ENCODE data around the gene RPL22. TPM values are rescaled to one million over a fixed set of nuclear protein-coding genes. Genes with fewer than 3 reads are reported as not detected.

Gene RPL22
- total and polyA plus RNA-seq, 2 of the 13 experiments (the other 11 are each of a cell fraction or from before 2014, with no cell fraction given): 214 to 545 TPM

- TF ChIP-seq KDM4B (CRISPR knock-in tag; IDR thresholded peaks at IDR 0.05) (peak; percentile 35; the same call in 1 of the 2 replicates), NFE2 (CRISPR knock-in tag; IDR thresholded peaks at IDR 0.05) (no peak), HOXA3 (CRISPR knock-in tag; IDR thresholded peaks at IDR 0.05) (peak; percentile 72), ASH2L (IDR thresholded peaks at IDR 0.05; ENCODE audit: insufficient read length, low read depth, low read length) (no peak), TGIF2 (CRISPR knock-in tag; IDR thresholded peaks at IDR 0.05) (peak; percentile 58; the same call in 1 of the 2 replicates), ZNF101 (CRISPR knock-in tag; IDR thresholded peaks at IDR 0.05; ENCODE audit: borderline replicate concordance, low read depth) (peak; percentile 63; the same call in 1 of the 2 replicates), ZC3H4 (CRISPR knock-in tag; IDR thresholded peaks at IDR 0.05; ENCODE audit: borderline replicate concordance) (no peak), ZSCAN12 (CRISPR knock-in tag; IDR thresholded peaks at IDR 0.05) (peak; percentile 70; the same call in 1 of the 2 replicates), ZZZ3 (CRISPR knock-in tag; IDR thresholded peaks at IDR 0.05; ENCODE audit: borderline replicate concordance) (peak; percentile 60; the same call in 1 of the 2 replicates), ZNF367 (CRISPR knock-in tag; IDR thresholded peaks at IDR 0.05; ENCODE audit: borderline replicate concordance) (peak; percentile 40; the same call in 1 of the 2 replicates), PHF21A (CRISPR knock-in tag; IDR thresholded peaks at IDR 0.05) (peak; percentile 73), NR2F2 (IDR thresholded peaks at IDR 0.05; ENCODE audit: borderline replicate concordance, low read depth) (no peak; the same call in 1 of the 2 replicates), ZNF776 (CRISPR knock-in tag; IDR thresholded peaks at IDR 0.05) (peak; percentile 86), SUZ12 (IDR thresholded peaks at IDR 0.05; ENCODE audit: low read depth, low read length) (no peak), PRDM10 (CRISPR knock-in tag; IDR thresholded peaks at IDR 0.05; ENCODE audit: low read depth) (peak; percentile 82; the same call in 1 of the 2 replicates), ZNF264 (CRISPR knock-in tag; IDR thresholded peaks at IDR 0.05) (0 out of 2 replicates have a peak, but pooled peaks have one; percentile 54), IKZF4 (CRISPR knock-in tag; IDR thresholded peaks at IDR 0.05; ENCODE audit: borderline replicate concordance, low read depth, not compliant biosample characterization) (peak; percentile 68), ZNF816 (CRISPR knock-in tag; IDR thresholded peaks at IDR 0.05; ENCODE audit: borderline replicate concordance) (no peak), MED13 (CRISPR knock-in tag; IDR thresholded peaks at IDR 0.05) (no peak; the same call in 1 of the 2 replicates), ZNF605 (CRISPR knock-in tag; IDR thresholded peaks at IDR 0.05) (0 out of 2 replicates have a peak, but pooled peaks have one; percentile 28), MATR3 (CRISPR knock-in tag; IDR thresholded peaks at IDR 0.05) (no peak), ZNF460 (CRISPR knock-in tag; IDR thresholded peaks at IDR 0.05; ENCODE audit: borderline replicate concordance) (no peak), PBX3 (CRISPR knock-in tag; IDR thresholded peaks at IDR 0.05; ENCODE audit: borderline replicate concordance) (peak; percentile 56; the same call in 1 of the 2 replicates), MTA1 (CRISPR knock-in tag; IDR thresholded peaks at IDR 0.05; ENCODE audit: borderline replicate concordance) (peak; percentile 81; the same call in 1 of the 2 replicates), AKAP8 (CRISPR knock-in tag; IDR thresholded peaks at IDR 0.05) (0 out of 2 replicates have a peak, but pooled peaks have one; percentile 58)
Measured at GRCh38 chr1:6205849-6206519, 6.6 kb upstream of the RPL22 start, which contains the start of gene RNF207 (continued).
